ENCODE results near the gene ABCD1.

GRCh38 chrX:153688071-153688470, 36.6 kb upstream of the ABCD1 start:
- no peak for TF ChIP-seq CTCF (IDR thresholded peaks at IDR 0.05)
- TF ChIP-seq POLR2A (IDR thresholded peaks at IDR 0.05), result no peak

Data from tibial nerve (tissue), 3 donors.